Testis (tissue), 3 donors: ENCODE measurements around the gene CCDC138. TPM values are rescaled to one million over a fixed set of nuclear protein-coding genes. Genes with fewer than 3 reads are reported as not detected.

Experiments used
- DNase-seq: peaks from one replicate; pipeline ENCODE4 v3.0.0-alpha.2; 2019
- H3K27ac ChIP-seq, 2 donors: fragments of 200-600 bp; sonication (generic); one replicate each; pipeline ENCODE4 v1.5.1; 2019
- H3K27me3 ChIP-seq: fragments of 200-600 bp; sonication (generic); one replicate; pipeline ENCODE4 v1.5.1; 2019
- H3K36me3 ChIP-seq: fragments of 200-600 bp; sonication (generic); one replicate; pipeline ENCODE4 v1.5.1; 2017; ENCODE audit warnings: low read depth; ENCODE audit errors: missing control alignments
- H3K4me1 ChIP-seq: fragments of 200-600 bp; sonication (generic); one replicate; pipeline ENCODE4 v1.5.1; 2019
- H3K4me3 ChIP-seq, 2 donors: fragments of 200-600 bp; sonication (generic); one replicate each; pipeline ENCODE4 v1.5.1; 2017 to 2019
- H3K9me3 ChIP-seq: fragments of 200-600 bp; sonication (generic); one replicate; pipeline ENCODE4 v1.5.1; 2017
- CTCF ChIP-seq, 3 experiments: fragments of 450-650 bp in 2 of 3; fragments of 200-600 bp in 1 of 3; sonication (generic) in 1 of 3; IDR thresholded peaks; one replicate each; pipeline ENCODE4 v1.5.1; 2016 to 2019; ENCODE audit warnings: antibody characterized with exemption in 3 of 3, mild to moderate bottlenecking in 2 of 3, moderate library complexity in 1 of 3
- POLR2A ChIP-seq: fragments of 450-650 bp; IDR thresholded peaks from one replicate; pipeline ENCODE4 v1.6.1; 2017; ENCODE audit warnings: antibody characterized with exemption, mild to moderate bottlenecking, moderate library complexity
- WGBS, 2 donors: methylation state at CpG; one replicate each; pipeline ENCODE4 v1.1.5; 2018; 5-methylcytosine and 5-hydroxymethylcytosine counted together
- intact Hi-C: fragments of 100-400 bp; cut with DNase I; formaldehyde crosslinking; loops from one replicate; pipeline ENCODE4 v1.15.1; 2023; ENCODE audit warnings: low total_unique reads
- polyA plus RNA-seq: library from polyadenylated mRNA; stranded (reverse); fragments of 350-450 nt; fragmentation: Illumina TruSeq; extraction: RNeasy Lipid Tissue Mini Kit (QIAGEN cat#74804); gene quantifications from one replicate; pipeline ENCODE4 v1.2.3, GENCODE V29; 2014; ENCODE audit warnings: low read depth, low replicate concordance; ENCODE audit not compliant: insufficient read depth
- total RNA-seq, 2 donors: library from RNA; depleted of rRNA; stranded (reverse); fragments of >200 nt; gene quantifications; one replicate each; pipeline ENCODE4 v1.2.3, GENCODE V29; 2016

The CCDC138 gene
- total and polyA plus RNA-seq, 3 donors from 2014 or later: 15.7 to 30.9 (median 19.3) TPM

- H3K36me3 ChIP-seq: no peaks in the 10 kb centered on the region
- WGBS, 2 donors: 92 to 94% methylated on average over 8 to 14 of the region's 14 CpGs
- no peaks in the 10 kb centered on the region for H3K27me3 ChIP-seq
- H3K9me3 ChIP-seq: no peaks in the 10 kb centered on the region
- H3K4me3 ChIP-seq: no peak overlapping the region
- H3K4me1 ChIP-seq: peaks cover 7% of the 10 kb centered on the region
- DNase-seq: no peak
- no peak overlapping the region for H3K27ac ChIP-seq
- intact Hi-C loops: no loop called here
- TF ChIP-seq CTCF (IDR thresholded peaks at IDR 0.05) (no peak), POLR2A (no peak)
Measured at GRCh38 chr2:108918941-108919341, 132.4 kb downstream of the CCDC138 start.

- DNase-seq: no peak
- H3K9me3 ChIP-seq: no peaks in the 10 kb centered on the region
- H3K36me3 ChIP-seq: no peaks in the 10 kb centered on the region
- no peak overlapping the region for H3K4me3 ChIP-seq
- no peaks in the 10 kb centered on the region for H3K27me3 ChIP-seq
- H3K4me1 ChIP-seq: peaks cover 7% of the 10 kb centered on the region
- H3K27ac ChIP-seq: no peak overlapping the region
- 96% methylated on average over 9 to 19 of the region's 19 CpGs for WGBS, 2 donors
- intact Hi-C loops: no loop called here
- TF ChIP-seq POLR2A (no peak), CTCF (IDR thresholded peaks at IDR 0.05) (no peak)
Measured at GRCh38 chr2:108919571-108920373, 133.2 kb downstream of the CCDC138 start.

GRCh38 chr2:108920686-108921085, 134.1 kb downstream of the CCDC138 start:
- TF ChIP-seq POLR2A (no peak), CTCF (IDR thresholded peaks at IDR 0.05) (no peak)
- DNase-seq: no peak
- Histone ChIP-seq H3K9me3 (no peaks in the 10 kb centered on the region), H3K27ac (no peak overlapping the region), H3K4me1 (peaks cover 7% of the 10 kb centered on the region), H3K36me3 (no peaks in the 10 kb centered on the region), H3K27me3 (no peaks in the 10 kb centered on the region), H3K4me3 (no peak overlapping the region)
- WGBS, 2 donors: 84 to 90% methylated on average over 7 of the region's 7 CpGs
- intact Hi-C loops: no loop called here

GRCh38 chr2:108921096-108922030, 134.8 kb downstream of the CCDC138 start:
- 82 to 85% methylated on average over 10 to 15 of the region's 16 CpGs for WGBS, 2 donors
- no peak overlapping the region for H3K27ac ChIP-seq
- intact Hi-C loops: no loop called here
- no peak overlapping the region for H3K4me3 ChIP-seq
- H3K36me3 ChIP-seq: no peaks in the 10 kb centered on the region
- H3K4me1 ChIP-seq: peaks cover 7% of the 10 kb centered on the region
- H3K9me3 ChIP-seq: no peaks in the 10 kb centered on the region
- no peak for DNase-seq
- TF ChIP-seq POLR2A: no peak
- H3K27me3 ChIP-seq: no peaks in the 10 kb centered on the region
